Activated CD4-positive, CD25-positive, alpha-beta regulatory T cell (primary cell): ENCODE results near the gene PPA2.
"Not testable (repeated sequence)": the region's sequence is repeated elsewhere in the genome, so short reads cannot be mapped to it uniquely, and the experiment has no call there.

Source experiments
- DNase-seq, 4 experiments: peaks; one replicate each; lab custom pipeline; 2025; lab: John Stamatoyannopoulos, UW

Gene PPA2

GRCh38 chr4:105458541-105458940 is 15.3 kb downstream of the PPA2 start:
- not testable (repeated sequence) for DNase-seq

GRCh38 chr4:105458001-105458400 is 15.9 kb downstream of the PPA2 start:
- no peak for DNase-seq

- DNase-seq = no peak
Measured at GRCh38 chr4:105455998-105456397, 17.9 kb downstream of the PPA2 start.

GRCh38 chr4:105455182-105455581 is 18.7 kb downstream of the PPA2 start:
- DNase-seq = no peak

GRCh38 chr4:105453550-105454205 is 20.2 kb downstream of the PPA2 start:
- DNase-seq = no peak

GRCh38 chr4:105451346-105451745 is 22.5 kb downstream of the PPA2 start:
- DNase-seq = no peak

GRCh38 chr4:105440890-105441289 is 33.0 kb downstream of the PPA2 start:
- DNase-seq = no peak

GRCh38 chr4:105437637-105438036 is 36.2 kb downstream of the PPA2 start:
- no peak for DNase-seq

- DNase-seq = no peak
Measured at GRCh38 chr4:105436414-105436813, 37.4 kb downstream of the PPA2 start.

- DNase-seq = no peak
Measured at GRCh38 chr4:105434940-105435339, 38.9 kb downstream of the PPA2 start.

- DNase-seq = no peak
Measured at GRCh38 chr4:105433421-105433820, 40.4 kb downstream of the PPA2 start.

- no peak for DNase-seq
Measured at GRCh38 chr4:105432438-105432837, 41.4 kb downstream of the PPA2 start.

GRCh38 chr4:105430811-105431210 is 43.1 kb downstream of the PPA2 start:
- no peak for DNase-seq

- DNase-seq = no peak
Measured at GRCh38 chr4:105426187-105426897, 47.5 kb downstream of the PPA2 start.

GRCh38 chr4:105422207-105422920 is 51.5 kb downstream of the PPA2 start:
- DNase-seq = no peak

- DNase-seq = no peak
Measured at GRCh38 chr4:105417624-105418023, 56.2 kb downstream of the PPA2 start.

- no peak for DNase-seq
Measured at GRCh38 chr4:105415281-105415744, 58.5 kb downstream of the PPA2 start.

- no peak for DNase-seq
Measured at GRCh38 chr4:105414316-105414715, 59.5 kb downstream of the PPA2 start.

GRCh38 chr4:105409135-105409534 is 64.7 kb downstream of the PPA2 start:
- not testable (repeated sequence) for DNase-seq

- no peak for DNase-seq
Measured at GRCh38 chr4:105400901-105401677, 72.8 kb downstream of the PPA2 start.

- DNase-seq = no peak
Measured at GRCh38 chr4:105399532-105400161, 74.2 kb downstream of the PPA2 start.

- DNase-seq = no peak
Measured at GRCh38 chr4:105392858-105393257, 81.0 kb downstream of the PPA2 start.
